Panc1 (cell line): Measurements from ENCODE around the gene TMTC2. TPM values are rescaled to one million over a fixed set of nuclear protein-coding genes. Genes with fewer than 3 reads are reported as not detected.

ENCODE experiments used
- ATAC-seq: fragments of 200-7000 bp; cut with Tn5 transposase; 2 replicates; pipeline ENCODE4 v1.9.1; 2020; ENCODE audit warnings: mild to moderate bottlenecking, moderate library complexity
- BruUV-seq: library from RNA; stranded (reverse); fragments of 400-500 nt; replicated peaks from 2 replicates; lab custom pipeline; 2021; lab: Mats Ljungman, UMichigan
- CTCF ChIA-PET: fragments of 300-600 bp; sonication (Branson Sonifier 250); formaldehyde crosslinking; loops from one replicate; lab custom pipeline; 2022; ENCODE audit warnings: antibody characterized with exemption; lab: Charles Lee
- POLR2A ChIA-PET: fragments of 300-600 bp; sonication (Branson Sonifier 250); formaldehyde crosslinking; loops from one replicate; lab custom pipeline; 2022; ENCODE audit warnings: antibody characterized with exemption; lab: Charles Lee
- DNase-seq: peaks from one replicate; pipeline ENCODE4 v3.0.0-alpha.2; 2010; ENCODE audit warnings: low read depth, low spot score
- H3K27ac ChIP-seq: 2 replicates; pipeline ENCODE4 v1.5.1; 2011; ENCODE audit warnings: mild to moderate bottlenecking, low read length, inconsistent platforms
- H3K27me3 ChIP-seq: fragments of 200-500 bp; sonication (Bioruptor generic); 2 replicates; pipeline ENCODE4 v1.6.0; 2014; ENCODE audit warnings: low read length, inconsistent platforms; ENCODE audit not compliant: control insufficient read depth, insufficient read depth
- H3K36me3 ChIP-seq: fragments of 200-500 bp; sonication (Bioruptor generic); 2 replicates; pipeline ENCODE4 v1.5.1; 2014; ENCODE audit warnings: inconsistent platforms, mild to moderate bottlenecking, low read length, moderate library complexity; ENCODE audit not compliant: control insufficient read depth, insufficient read depth
- H3K4me1 ChIP-seq: 2 replicates; pipeline ENCODE4 v1.5.1; 2011; ENCODE audit warnings: inconsistent platforms, mild to moderate bottlenecking, low read length, moderate library complexity; ENCODE audit not compliant: control insufficient read depth, insufficient read depth
- H3K4me3 ChIP-seq, 2 experiments: 2 replicates each; pipeline ENCODE4 v1.5.1; 2011 to 2012; ENCODE audit warnings: low read depth in 2 of 2, low read length in 2 of 2, mild to moderate bottlenecking in 2 of 2, inconsistent platforms in 1 of 2, moderate library complexity in 1 of 2
- H3K9me3 ChIP-seq: fragments of 200-500 bp; sonication (Bioruptor generic); 2 replicates; pipeline ENCODE4 v1.5.1; 2014; ENCODE audit warnings: low read depth, mild to moderate bottlenecking, inconsistent platforms, low read length, moderate library complexity; ENCODE audit not compliant: control insufficient read depth, insufficient read depth
- CTCF ChIP-seq: fragments of 450-650 bp; IDR thresholded peaks from 2 replicates; pipeline ENCODE4 v1.5.1; 2017; ENCODE audit warnings: mild to moderate bottlenecking
- POLR2AphosphoS5 ChIP-seq: IDR thresholded peaks from 2 replicates; pipeline ENCODE4 v1.6.1; 2012; ENCODE audit warnings: mild to moderate bottlenecking, low read depth, low read length, moderate library complexity
- REST ChIP-seq, 2 experiments: IDR thresholded peaks; 2 replicates each; pipeline ENCODE4 v1.6.1; 2011 to 2012; ENCODE audit warnings: low read depth in 2 of 2, control low read depth in 1 of 2, low read length in 1 of 2, mild to moderate bottlenecking in 1 of 2, moderate library complexity in 1 of 2; ENCODE audit not compliant: insufficient read depth in 1 of 2
- SIN3A ChIP-seq: IDR thresholded peaks from 2 replicates; pipeline ENCODE4 v1.6.1; 2012; ENCODE audit warnings: low read depth, mild to moderate bottlenecking, low read length, moderate library complexity, borderline replicate concordance; ENCODE audit not compliant: insufficient read depth
- TCF7L2 ChIP-seq: IDR thresholded peaks from 2 replicates; pipeline ENCODE4 v1.6.1; 2011; ENCODE audit warnings: mild to moderate bottlenecking, low read depth, low read length, inconsistent platforms
- in situ Hi-C: cut with HindIII; loops from 2 replicates; pipeline ENCODE4 v1.10.0; 2016; ENCODE audit warnings: low sequenced_read_pairs, low pct_unique_long_range_greater_than_20kb
- intact Hi-C: fragments of 100-400 bp; cut with micrococcal nuclease; formaldehyde crosslinking; loops from one replicate; pipeline ENCODE4 v1.10.0; 2022; ENCODE audit not compliant: unreplicated experiment
- total RNA-seq: library from RNA; stranded (reverse); gene quantifications from one replicate; pipeline ENCODE4 v1.2.1, GENCODE V29; 2021; ENCODE audit not compliant: unreplicated experiment

The TMTC2 gene
- total RNA-seq, 1 experiment from 2014 or later: 5.7 TPM

- DNase-seq (no peak), ATAC-seq (no peak)
- no TSS peak for BruUV-seq
- H3K4me1 ChIP-seq: no peaks in the 10 kb centered on the region
- no peaks in the 10 kb centered on the region for H3K9me3 ChIP-seq
- intact Hi-C loops: no loop called here
- peak overlapping the region; percentile 16 to 21; a peak in 3 of 4 replicates for H3K4me3 ChIP-seq
- in situ Hi-C loops: no loop called here
- ChIA-PET POLR2A (no interaction called here), CTCF (no interaction called here)
- no peak for TF ChIP-seq CTCF
- no peak for TF ChIP-seq POLR2AphosphoS5
- no peak for TF ChIP-seq SIN3A
- no peak overlapping the region for H3K27ac ChIP-seq
- no peaks in the 10 kb centered on the region for H3K36me3 ChIP-seq
- H3K27me3 ChIP-seq: no peaks in the 10 kb centered on the region
These were observed 470.1 kb downstream of the TMTC2 start for GRCh38 chr12:83156815-83157214.

- no peaks in the 10 kb centered on the region for H3K27me3 ChIP-seq
- BruUV-seq: no TSS peak
- in situ Hi-C loops (no loop called here), intact Hi-C loops (no loop called here)
- H3K4me3 ChIP-seq: no peak overlapping the region
- POLR2A ChIA-PET: no interaction called here
- no peaks in the 10 kb centered on the region for H3K36me3 ChIP-seq
- CTCF ChIA-PET: no interaction called here
- H3K9me3 ChIP-seq: no peaks in the 10 kb centered on the region
- H3K27ac ChIP-seq: no peak overlapping the region
- ATAC-seq (no peak), DNase-seq (no peak)
- no peaks in the 10 kb centered on the region for H3K4me1 ChIP-seq
- TF ChIP-seq SIN3A (no peak), REST (IDR thresholded peaks at IDR 0.05; ENCODE audit: insufficient read depth in 1 of 2, low read depth in 2 of 2, low read length in 1 of 2) (no peak), POLR2AphosphoS5 (no peak), CTCF (no peak), TCF7L2 (no peak)
These were observed 470.9 kb downstream of the TMTC2 start for GRCh38 chr12:83157604-83158003.
